HG03064 (cell line): Measurements from ENCODE around the gene AP1G1.
"Not testable (repeated sequence)": the region's sequence is repeated elsewhere in the genome, so short reads cannot be mapped to it uniquely, and the experiment has no call there.

Source experiments
- ATAC-seq: cut with Tn5 transposase; IDR thresholded peaks from one replicate; pipeline ENCODE4 v1.9.1; 2021; ENCODE audit warnings: low read depth; ENCODE audit not compliant: unreplicated experiment

The AP1G1 gene

GRCh38 chr16:71811261-71811803 is 2.7 kb upstream of the AP1G1 start:
- ATAC-seq, result no peak

- not testable (repeated sequence) for ATAC-seq
These were observed 1.5 kb upstream of the AP1G1 start for GRCh38 chr16:71810155-71810530.

- peak; percentile 31 for ATAC-seq
These were observed 585 bp downstream of the AP1G1 start for GRCh38 chr16:71807905-71808592.

GRCh38 chr16:71803305-71803690 is 5.3 kb downstream of the AP1G1 start:
- no peak for ATAC-seq

- no peak for ATAC-seq
These were observed 12.0 kb downstream of the AP1G1 start for GRCh38 chr16:71796501-71797097.

- ATAC-seq, result no peak
These were observed 13.7 kb downstream of the AP1G1 start for GRCh38 chr16:71794943-71795342.

- ATAC-seq, result no peak
These were observed 14.6 kb downstream of the AP1G1 start for GRCh38 chr16:71794018-71794417.

- no peak for ATAC-seq
These were observed 16.5 kb downstream of the AP1G1 start for GRCh38 chr16:71792176-71792575.

- ATAC-seq, result not testable (repeated sequence)
These were observed 18.3 kb downstream of the AP1G1 start for GRCh38 chr16:71790329-71790728.

GRCh38 chr16:71789136-71789535 is 19.5 kb downstream of the AP1G1 start:
- ATAC-seq, result no peak

- ATAC-seq, result no peak
These were observed 20.1 kb downstream of the AP1G1 start for GRCh38 chr16:71788578-71788977.

GRCh38 chr16:71785143-71785542 is 23.5 kb downstream of the AP1G1 start:
- not testable (repeated sequence) for ATAC-seq

GRCh38 chr16:71784093-71784492 is 24.5 kb downstream of the AP1G1 start:
- no peak for ATAC-seq

- ATAC-seq, result no peak
These were observed 26.9 kb downstream of the AP1G1 start for GRCh38 chr16:71781741-71782140.

GRCh38 chr16:71780521-71781089 is 28.0 kb downstream of the AP1G1 start:
- ATAC-seq, result no peak

GRCh38 chr16:71778780-71779179 is 29.9 kb downstream of the AP1G1 start:
- no peak for ATAC-seq

GRCh38 chr16:71777329-71777728 is 31.3 kb downstream of the AP1G1 start:
- ATAC-seq, result no peak

GRCh38 chr16:71775949-71776348 is 32.7 kb downstream of the AP1G1 start:
- no peak for ATAC-seq

GRCh38 chr16:71771571-71771970 is 37.1 kb downstream of the AP1G1 start:
- no peak for ATAC-seq

GRCh38 chr16:71769222-71769621 is 39.4 kb downstream of the AP1G1 start:
- no peak for ATAC-seq

GRCh38 chr16:71767060-71767900 is 41.4 kb downstream of the AP1G1 start:
- ATAC-seq, result no peak
